Renal cortical epithelial cell (primary cell): Measurements from ENCODE around the gene ASXL3. TPM values are rescaled to one million over a fixed set of nuclear protein-coding genes. Genes with fewer than 3 reads are reported as not detected.

Experiments used
- DNase-seq: peaks from one replicate; pipeline ENCODE4 v3.0.0-alpha.2; 2011; ENCODE audit warnings: low read depth
- total RNA-seq: library from RNA; depleted of rRNA; stranded (reverse); fragments of >200 nt; gene quantifications from 2 replicates; pipeline ENCODE4 v1.2.3, GENCODE V29; 2014

Gene ASXL3
- total RNA-seq, result 0.05 and 0.87 TPM in 2 replicates

DNA sequence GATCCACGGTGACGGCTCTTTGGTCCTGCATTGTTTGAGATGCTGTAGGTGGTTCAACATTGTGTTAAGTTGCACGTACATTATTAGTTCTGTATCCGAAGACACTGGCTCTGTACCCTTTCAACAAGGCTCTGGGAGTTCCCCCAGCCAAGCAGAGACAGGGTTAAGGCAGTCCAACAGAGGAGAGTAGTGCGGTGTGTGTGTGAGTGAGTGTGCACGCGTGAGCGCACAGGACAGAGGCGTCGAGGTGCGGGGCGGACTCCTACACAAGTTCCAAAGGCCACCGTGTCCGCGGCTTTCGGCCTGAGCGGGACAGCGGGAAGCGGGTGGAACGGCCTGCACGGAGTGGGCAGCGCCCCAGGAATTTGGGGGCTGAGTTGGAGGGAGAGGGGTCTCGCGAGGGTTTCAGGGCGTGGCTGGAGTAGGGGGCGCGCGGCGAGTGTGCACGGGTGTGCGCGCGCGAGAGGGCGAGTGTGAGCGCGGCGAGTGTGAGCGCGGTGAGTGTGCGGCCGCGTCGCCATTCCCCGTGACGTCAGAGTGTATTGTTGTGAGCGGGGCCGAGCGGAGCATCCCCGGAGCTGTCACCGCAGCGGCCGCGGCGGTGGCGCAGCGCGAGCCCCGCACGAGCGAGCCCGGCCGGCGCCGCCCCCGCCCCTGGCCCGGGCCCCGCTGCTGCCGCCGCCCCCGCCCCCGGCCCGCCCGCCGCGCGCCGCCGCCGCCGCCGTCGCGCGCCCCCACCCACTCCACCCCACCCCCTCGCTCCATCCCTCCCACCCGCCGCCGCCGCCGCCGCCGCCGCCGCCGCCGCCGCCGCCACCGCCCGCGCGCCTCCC lies at the start of gene ASXL3:
ASXL3 (plus strand) TSS at position 535 of the 833 bp plus-strand sequence. CDS start 413 bp downstream, outside the sequence.
- DNase-seq, result peak; percentile 4

DNA sequence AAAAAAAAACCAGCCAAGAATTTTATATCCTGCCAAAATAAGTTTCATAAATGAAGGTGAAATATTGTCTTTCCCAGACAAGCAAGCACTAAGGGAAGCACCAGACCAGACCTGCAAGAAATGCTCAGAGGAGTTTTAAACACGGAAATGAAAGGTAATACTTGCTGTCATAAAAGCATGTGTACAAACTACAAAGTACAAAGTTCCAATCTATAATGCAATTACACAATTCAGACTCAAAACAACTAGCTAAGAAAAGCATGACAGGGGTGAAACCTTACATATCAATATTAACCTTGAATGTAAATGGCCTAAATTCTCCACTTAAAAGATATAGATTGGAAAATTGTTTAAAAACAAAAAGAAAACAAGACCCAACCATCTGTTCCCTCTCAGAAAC lies 45.0 kb upstream of the ASXL3 start:
- no peak for DNase-seq

DNA sequence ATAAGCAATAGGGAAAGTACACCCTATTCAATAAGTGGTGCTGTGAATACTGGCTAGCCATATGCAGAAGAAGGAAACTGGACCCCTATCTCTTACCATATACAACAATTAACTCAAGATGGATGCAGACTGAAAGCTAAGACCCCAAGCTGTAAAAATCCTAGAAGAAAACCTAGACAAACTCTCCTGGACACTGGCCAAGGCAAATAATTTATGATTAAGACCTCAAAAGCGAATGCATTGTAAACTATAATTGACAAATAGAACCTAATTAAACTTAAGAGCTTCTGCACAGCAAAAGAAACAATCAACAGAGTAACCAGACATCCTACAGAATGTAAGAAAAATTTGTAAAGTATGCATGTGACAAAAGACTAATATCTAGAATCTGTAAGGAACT lies 41.1 kb upstream of the ASXL3 start:
- DNase-seq, result no peak

DNA sequence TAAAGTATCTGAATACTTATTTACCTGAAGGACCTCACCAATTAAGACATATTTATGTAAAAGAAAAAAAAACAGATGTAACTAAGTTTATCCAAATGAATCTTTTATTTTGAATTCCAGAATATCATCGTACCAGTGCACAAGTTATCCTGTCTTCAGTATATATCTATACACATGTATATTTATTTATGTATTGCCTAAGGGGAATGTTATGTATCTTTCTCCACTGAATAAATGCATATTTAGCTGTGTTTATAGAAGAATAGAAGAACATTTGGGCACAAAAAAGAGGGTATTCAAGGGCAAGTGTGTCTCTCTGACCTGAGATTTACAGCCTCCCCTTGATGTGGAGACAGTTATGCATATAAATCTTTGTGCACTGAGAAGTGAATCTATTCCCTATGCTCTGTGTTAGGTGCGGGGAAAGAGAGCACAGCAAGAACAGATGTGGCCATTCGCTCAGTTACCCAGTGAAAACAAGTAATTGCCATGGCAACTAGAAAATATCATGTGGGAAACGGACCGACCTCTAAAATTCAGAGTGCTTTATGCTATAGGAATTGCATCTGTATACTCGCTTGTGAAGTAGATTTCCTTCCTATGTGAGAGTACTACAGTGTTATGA lies 39.5 kb upstream of the ASXL3 start:
- DNase-seq, result no peak

DNA sequence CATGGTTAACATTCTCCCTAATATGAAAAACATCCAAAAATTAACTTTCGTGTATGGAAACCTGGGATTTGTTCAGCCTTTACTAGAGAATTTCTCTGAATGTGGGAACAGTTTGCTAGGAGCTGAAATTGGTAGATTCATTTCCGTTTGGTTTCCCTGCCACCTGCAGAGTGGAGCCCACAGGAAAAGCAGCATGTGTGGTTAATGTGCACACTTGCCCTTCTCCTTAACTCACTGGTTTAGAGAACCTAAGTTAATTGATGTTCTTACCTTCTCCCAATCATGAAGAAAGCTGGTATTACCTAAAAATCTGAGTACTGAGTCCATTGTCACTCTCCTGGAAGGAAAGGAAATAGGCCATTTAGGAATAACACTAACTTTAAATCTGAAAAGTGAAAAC lies 37.6 kb upstream of the ASXL3 start:
- DNase-seq, result no peak

DNA sequence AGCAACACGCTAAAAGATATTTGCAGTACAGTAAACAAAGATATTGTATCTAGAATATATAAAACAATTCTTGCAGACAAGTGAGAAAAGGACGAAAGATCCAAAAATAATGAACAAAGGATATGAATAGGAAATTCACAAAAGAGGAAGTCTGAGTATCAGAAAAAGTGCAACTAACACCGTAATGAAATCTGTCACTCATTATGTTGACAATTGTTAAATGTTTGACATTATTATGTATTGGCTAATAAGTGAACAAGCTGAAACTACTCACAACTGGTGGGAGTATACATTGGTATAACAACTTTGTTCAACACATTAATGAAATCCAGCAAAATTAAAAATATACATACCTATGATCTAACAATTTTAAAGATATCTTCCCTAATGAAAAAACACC lies 36.7 kb upstream of the ASXL3 start:
- DNase-seq, result no peak

DNA sequence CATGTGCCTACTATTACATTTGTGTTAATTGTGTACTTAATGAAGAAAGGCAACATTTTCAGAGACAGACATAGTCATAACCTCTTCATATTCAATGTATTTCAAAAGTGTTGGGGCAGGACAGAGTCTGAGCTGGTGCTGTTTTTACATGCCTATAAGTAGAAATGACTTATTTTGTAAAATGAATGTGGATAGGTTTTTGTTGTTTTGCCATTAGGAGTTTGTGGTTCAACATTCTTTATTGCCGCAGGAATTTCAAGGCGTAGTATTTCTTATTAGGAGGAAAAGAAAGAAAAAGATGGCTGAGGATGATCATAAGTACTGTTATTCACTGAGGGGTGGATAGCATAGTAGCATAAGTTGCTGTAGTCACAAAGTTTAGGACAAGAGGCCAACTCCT lies 21.2 kb upstream of the ASXL3 start:
- no peak for DNase-seq

DNA sequence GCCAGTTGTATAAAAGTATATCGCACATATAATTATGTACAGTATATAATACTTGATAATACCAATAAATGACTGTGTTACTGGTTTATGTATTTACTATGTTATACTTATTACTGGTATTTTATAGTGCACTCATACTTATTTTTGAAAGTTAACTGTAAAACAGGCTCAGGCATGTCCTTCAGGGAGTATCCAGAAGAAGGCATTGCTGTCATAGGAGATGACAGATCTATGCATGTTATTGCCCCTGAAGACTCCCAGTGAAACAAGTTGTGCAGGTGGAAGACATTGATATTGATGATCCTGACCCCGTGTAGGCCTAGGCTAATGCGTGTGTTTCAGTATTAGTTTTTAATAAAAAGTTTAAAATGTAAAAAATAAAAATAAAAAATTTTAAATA lies 20.3 kb upstream of the ASXL3 start:
- DNase-seq, result no peak

DNA sequence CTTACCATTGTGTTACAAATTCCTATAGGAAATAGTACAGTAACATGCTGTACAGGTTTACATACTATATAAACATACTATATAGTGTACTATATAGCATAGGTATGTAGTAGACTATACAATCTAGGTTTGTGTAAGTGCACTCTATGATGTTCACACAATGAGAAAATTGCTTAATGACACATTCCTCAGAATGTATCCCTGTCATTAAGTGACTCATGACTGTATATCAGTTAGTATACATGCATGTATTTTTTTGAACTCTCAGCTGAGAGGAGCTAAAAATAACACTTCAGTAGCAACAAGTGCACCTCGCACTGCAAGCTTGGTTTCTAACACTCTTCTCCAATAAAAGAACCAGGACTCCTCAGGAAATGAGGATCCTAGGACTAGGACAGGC lies 19.5 kb upstream of the ASXL3 start:
- no peak for DNase-seq

DNA sequence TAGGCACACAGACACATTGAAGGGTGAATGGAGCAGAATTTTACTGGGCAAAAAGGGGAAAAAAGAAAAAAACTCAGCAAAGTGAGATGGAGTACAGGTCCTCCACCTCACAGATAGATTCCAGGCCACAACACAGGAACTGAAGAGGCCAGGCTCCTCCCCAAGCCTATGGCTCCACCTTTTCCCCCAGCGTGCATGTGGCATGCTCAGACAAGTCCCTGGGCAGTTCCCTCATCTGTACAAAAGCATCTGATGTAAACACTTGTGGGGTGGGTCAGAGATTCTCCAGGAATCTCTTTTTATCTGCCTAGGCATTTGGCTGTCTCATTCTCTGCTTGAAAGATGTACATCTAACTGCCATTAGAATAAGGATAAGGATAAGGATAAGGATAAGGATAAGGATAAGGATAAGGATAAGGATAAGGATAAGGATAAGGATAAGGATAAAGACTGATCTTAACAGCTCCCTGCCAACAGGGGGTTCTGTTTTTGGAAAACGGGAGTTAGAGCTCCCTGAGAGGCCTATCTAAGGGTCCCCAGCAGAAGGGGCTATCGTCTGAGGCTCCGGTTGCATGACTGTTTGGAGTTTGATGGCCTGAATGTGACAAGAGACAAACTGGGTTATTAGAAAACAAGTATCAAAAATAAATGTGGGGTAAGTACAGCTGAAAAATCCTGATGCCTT lies 17.2 kb upstream of the ASXL3 start:
- DNase-seq, result no peak

DNA sequence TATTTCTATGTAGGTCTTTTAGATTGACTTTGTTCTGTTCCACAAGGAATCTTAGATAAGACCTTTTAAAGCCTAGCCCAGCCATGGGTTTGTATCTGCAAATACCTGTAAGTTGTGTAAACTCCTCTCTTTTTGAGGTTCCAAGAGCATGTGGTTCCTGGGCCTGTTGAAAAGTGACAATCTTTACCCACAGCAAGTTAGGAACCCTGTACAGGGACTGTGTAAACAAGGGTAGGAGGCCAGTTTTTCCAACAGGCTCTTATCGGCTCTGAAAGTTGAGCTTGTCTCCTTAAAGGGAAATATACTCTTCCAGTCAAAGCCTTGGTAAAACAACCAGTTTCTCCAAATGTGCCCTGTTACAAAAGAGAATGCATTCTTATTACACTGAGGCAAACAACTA lies 15.3 kb upstream of the ASXL3 start:
- no peak for DNase-seq

DNA sequence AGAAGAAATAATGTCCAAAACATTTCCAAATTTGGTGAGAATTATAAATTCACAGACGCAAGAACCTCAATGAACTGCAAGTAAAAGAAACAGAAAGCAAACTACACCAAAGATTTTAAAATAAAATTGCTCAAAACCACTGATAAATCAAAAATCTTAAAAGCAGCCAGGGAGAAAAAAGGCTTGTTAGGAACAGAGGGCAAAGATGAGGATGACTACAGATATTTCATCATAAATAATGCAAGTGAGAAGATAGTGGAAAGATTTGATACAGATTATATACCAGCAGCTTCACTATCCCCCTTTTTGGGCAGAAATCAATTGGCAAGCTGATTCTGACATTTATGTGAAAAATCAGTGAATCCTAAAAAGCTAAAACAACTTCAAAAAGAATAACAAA lies 10.3 kb upstream of the ASXL3 start:
- no peak for DNase-seq

DNA sequence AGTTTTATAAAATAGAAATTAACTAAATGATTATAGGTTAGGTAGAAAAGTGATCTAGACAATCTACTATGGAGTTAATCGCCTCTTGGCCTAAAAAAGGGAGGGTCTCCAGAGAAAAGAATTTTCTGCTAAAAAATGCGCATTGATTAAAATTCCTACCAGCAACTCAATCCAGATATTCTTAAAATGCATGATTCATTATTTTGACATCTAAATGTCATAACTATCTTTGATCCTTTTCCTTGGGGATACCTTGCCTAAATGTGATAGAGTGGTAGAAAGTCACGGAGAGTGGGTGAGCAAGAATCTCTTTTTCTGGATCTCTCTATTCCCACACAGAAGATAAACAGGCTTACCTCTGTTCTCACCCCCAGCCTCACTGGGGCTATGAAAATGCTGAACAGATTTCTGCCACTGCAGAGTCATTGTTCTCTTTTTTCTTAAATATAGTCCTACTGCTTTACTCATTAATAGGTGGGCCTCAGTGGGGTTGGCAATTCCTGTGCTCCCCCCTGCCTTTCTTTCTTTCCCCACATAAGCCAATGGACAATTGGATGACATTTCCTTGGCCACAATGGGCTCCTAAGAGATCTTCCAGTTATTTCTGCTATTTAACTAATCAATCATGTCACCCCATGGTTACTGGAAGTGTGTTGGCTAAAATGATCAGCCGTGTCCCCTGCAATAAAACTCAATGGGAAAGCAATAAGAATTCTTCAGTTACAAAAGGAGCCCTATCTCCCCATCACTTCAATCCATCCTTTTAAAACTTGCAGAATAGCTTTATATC lies 5.8 kb upstream of the ASXL3 start:
- no peak for DNase-seq

DNA sequence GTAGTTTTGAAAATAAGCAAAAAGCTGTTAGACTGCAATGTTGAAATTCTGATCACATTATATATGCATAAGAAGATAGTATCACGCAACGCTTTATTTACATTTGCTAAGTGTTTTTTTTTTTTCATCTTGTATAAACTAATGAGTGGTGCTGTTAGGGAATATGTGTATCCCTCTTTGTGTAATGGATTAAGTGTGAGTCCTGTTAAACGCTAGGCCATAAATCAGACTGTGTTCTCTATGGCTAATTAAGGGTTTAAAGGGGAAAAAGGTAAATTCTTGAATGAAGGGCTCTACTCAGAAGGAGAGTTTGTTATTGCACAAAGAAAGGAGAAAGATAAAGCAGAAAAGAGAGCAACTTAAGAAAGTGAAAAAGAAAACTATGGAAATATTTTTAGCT lies 4.8 kb upstream of the ASXL3 start:
- DNase-seq, result no peak

DNA sequence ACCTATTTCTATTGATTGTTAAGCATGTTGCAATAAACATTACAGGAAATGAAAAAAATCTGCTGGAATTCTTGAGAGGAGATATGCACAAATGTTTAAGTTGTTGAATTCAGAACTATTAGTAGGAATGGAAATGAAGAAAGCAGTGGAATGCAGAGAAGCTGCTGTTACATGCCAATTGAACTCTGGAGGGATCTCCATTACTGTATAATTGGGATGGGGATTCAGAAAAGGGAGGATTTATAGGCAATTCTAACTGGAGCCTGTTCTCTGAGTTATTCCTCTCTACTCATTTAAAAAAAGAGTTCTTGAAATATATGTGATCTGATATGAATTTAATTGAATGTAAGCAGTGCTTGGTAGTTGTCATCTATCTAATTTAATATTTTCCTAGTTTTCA lies 2.6 kb upstream of the ASXL3 start:
- no peak for DNase-seq

DNA sequence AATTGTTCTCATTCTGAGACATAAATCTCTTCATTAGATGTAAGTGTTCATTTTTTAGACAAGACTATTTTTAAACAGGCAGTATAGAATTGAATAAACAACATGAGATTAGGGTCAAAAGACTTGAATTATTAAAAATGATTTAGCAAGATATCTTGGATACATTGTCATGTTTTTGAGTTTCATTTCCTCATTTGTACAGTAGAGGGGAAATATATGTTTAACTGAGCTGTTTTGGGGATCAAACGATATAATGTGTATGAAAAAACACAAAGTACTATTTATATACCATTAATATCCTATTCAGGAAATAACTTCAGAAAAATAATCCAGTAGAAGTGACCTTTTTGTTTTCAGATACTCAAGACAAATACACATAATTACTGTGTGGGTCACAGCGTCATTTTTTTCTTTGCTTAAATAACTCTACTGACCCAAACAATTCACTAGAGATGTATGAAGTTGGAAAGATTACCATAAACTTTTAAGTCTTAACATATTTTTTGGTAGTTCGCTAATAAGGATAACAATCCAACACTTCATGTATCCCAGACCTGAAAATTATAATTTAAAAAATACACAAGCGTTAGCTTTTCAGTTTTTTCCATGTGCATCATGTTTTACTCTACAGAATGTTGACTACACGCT lies 896 bp upstream of the ASXL3 start:
- DNase-seq, result no peak

DNA sequence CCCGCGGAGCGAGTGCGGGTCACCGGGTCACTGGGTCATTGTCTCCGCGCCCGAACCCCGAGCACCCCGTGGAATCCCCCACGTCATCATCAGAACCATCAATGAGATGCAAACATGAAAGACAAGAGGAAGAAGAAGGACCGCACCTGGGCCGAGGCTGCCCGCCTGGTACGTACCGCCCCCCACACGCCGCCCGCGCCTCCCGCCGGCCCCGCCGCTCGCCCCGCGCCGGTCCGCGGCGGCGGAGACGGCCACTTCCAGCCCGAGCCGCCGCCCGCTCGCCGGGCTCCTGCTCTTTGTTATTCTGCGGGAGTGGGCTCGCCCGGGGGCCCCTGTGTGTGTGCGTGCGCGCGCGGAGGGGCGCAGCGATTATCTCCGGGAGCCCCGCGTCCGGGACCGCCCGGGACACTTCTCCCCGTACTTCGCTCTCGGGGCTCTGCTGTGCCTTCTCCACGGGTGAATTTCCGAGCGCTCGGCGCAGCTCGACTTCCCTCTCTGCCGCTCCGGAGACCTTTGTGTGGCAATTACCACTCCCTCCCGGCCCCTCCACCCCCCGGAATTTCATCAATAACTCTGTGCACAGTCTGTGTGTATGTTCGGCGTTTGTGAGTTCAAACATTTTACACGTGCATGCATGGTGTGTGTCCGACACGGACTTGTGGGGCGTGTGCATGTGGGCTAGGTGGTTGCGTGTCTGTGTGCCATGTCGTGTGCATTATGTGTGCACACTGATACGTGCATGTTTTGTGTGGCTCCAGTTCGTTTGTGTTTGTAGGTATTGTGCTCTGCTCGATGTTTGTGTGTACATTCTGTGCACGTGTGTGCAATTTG lies 714 bp downstream of the ASXL3 start:
- DNase-seq, result no peak

DNA sequence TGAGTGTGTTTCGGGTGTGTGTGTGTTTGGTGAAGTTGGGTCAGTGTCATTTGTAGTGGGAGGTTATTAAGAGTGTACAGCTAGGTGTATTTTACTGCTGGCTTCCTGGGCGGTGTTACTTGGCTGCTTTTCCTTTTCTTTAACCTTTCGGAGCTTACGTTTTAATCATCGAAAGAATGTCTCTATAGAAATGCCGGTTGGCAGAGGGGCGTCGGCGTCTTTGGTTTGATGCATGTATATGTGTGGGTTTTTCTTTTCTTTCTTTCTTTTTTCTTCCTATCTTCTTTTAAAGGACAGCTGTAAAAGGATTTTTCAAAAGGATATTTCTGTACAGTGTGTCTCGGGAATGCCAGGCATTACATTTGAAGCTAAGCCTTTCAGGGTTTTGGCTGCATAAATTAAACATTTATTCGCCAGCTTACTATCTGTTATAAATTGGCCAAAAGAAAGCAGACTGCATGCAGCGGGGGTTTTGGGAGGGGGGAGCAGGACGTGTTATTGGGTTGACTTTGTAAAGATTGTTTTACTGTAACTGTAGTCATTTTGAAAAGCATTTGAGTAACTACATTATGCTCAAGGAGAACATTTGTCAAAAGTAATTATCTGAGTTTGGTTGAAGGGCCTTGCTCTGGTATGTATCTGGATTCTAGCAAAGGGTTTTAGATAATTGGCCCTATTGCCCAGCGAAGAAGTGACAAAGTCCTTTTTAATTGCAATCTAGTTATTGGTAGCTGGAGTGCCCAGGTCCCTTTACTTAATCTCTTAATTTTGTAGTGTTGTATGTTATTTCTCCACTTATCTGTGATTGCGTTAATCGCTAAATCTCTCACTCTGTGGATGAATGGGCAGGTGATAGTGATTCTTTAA lies 1.6 kb downstream of the ASXL3 start:
- DNase-seq, result no peak

DNA sequence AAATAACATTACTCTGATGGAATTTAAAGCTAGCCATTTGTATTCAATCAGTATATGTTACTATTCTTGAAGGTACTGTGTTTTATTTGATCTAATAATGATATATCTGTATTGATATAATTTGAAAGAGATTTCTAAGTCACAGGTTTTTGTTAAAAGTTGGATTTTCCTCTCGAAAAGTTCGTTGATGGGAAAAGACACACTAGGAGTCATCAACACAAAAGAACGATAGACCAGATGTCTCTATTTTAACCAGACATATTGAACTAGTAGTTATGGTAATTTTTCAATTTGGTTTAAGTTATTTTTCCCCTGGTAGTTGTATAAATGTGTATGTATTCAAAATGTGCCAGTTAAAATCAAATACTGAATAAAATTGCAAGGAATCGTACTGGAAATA lies 2.5 kb downstream of the ASXL3 start:
- no peak for DNase-seq

DNA sequence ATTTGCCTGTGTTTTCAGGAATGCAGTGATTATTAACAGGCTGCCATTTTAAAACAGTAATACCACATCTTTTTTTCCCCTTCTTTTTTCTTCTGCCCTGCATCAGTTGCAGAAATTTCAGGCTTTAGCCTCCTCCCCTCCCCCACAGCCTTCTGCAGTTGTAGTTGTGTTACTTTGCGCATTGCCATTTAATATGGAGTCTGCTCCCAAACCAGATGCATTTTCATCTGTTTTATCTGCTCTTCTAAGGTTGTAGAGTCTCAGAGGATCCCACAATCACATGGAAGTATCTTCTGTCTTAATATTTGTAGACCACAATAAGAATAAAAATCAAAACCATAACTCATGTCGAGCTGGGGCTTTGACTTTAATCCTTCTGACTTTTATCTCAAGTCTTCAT lies 3.8 kb downstream of the ASXL3 start:
- DNase-seq, result no peak
